GM12891 (cell line): ENCODE data around the gene MAP10.
A peak's percentile ranks its signal among the peaks of the same experiment; 100 is the strongest.
"Not testable (repeated sequence)": the region's sequence is repeated elsewhere in the genome, so short reads cannot be mapped to it uniquely, and the experiment has no call there.

ENCODE experiments used
- DNase-seq: peaks from one replicate; pipeline ENCODE4 v3.0.0; 2011; ENCODE audit warnings: low spot score; ENCODE audit not compliant: insufficient read length
- FAIRE-seq: peaks from 2 replicates; lab custom pipeline; 2011; peaks lifted over from hg19 to GRCh38; lab: Jason Lieb, UNC
- PAX5 ChIP-seq: IDR thresholded peaks from 2 replicates; pipeline ENCODE4 v1.6.1; 2011; ENCODE audit warnings: low read length, moderate library complexity, mild to moderate bottlenecking; ENCODE audit not compliant: insufficient read depth, severe bottlenecking
- POLR2A ChIP-seq: IDR thresholded peaks from 2 replicates; pipeline ENCODE4 v1.6.1; 2011; ENCODE audit warnings: low read depth, low read length, control low read depth
- POLR2AphosphoS5 ChIP-seq: IDR thresholded peaks from 2 replicates; pipeline ENCODE4 v1.6.1; 2011; ENCODE audit warnings: low read depth, low read length, control low read depth
- POU2F2 ChIP-seq: IDR thresholded peaks from 2 replicates; pipeline ENCODE4 v1.6.1; 2011; ENCODE audit warnings: low read depth, mild to moderate bottlenecking, control low read depth, low read length, moderate library complexity
- SPI1 ChIP-seq: IDR thresholded peaks from 2 replicates; pipeline ENCODE4 v1.6.1; 2011; ENCODE audit warnings: low read depth, low read length, control low read depth
- TAF1 ChIP-seq: IDR thresholded peaks from 2 replicates; pipeline ENCODE4 v1.6.1; 2011; ENCODE audit warnings: low read depth, low read length, control low read depth

MAP10 gene

DNA sequence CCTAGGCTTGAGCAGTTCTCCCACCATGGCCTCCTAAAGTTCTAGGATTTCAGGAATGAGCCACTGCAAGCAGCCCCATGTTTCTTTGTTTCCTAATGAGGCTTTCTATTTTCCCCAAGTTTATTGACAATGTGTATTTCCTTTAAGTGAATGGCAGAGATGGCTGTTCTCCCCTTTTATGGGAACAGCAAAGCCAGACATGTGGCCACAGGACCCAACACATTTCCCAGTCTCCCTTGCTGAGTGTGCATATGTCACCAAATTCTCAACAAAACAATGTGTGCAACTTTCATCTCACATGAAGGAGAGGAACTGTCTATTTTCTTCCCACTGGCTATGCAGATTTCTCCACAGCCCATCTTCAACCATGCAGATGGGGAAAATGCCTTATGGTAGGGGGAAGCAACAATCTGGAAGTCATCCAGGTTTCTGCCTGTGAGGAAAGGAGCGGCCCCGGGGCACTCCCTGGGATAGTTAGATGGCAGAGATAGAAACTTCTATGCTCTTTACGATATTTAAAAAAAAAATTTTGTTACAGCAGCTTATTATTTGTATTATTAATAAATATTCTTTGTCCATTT lies 28.6 kb upstream of the MAP10 start:
- TF ChIP-seq POLR2A = no peak
- no peak for TF ChIP-seq PAX5
- no peak for TF ChIP-seq SPI1
- TF ChIP-seq TAF1 = no peak
- no peak for TF ChIP-seq POU2F2
- TF ChIP-seq POLR2AphosphoS5 = no peak
- DNase-seq (no peak), FAIRE-seq (no peak)

DNA sequence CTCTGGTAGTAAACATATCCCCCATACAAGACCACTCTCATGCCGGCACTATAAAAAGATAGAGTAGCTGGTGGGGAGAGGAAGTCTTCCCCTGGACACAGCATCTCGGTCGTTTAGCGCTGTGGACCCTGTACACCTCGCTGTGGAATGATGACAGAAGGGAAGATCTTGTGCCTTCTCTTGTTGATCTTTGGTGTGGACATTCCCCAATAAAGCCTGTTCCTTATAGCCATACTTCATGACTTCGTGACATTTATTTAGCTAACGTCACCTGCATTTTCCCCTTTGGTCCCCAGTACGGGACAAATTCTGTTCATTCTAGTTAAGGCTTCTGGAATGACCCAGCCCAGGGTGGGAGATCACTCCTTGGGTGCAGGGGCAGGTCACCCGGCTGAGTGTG lies 24.9 kb upstream of the MAP10 start:
- DNase-seq (no peak), FAIRE-seq (no peak)
- TF ChIP-seq TAF1 = no peak
- TF ChIP-seq SPI1 = no peak
- no peak for TF ChIP-seq POLR2A
- TF ChIP-seq PAX5 = no peak
- TF ChIP-seq POU2F2 = no peak
- TF ChIP-seq POLR2AphosphoS5 = no peak

DNA sequence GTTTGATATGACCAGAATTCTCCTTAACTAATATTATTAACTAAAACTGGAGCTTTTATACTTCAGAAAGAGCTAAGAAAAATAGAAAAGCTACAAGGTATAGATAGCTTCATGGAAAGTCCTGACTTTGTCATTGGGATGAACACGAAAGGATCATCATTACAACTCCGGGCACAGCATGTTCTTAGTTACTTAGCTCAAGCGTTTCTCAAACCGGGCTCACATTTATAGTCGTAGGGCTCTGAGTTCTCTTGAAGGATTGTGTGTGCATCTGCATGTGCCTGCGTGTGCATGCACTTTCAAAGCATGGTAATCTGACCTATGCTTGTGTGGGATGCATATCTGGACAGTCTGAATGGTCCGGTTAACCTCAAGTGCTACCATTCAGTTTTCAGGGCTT lies 20.4 kb upstream of the MAP10 start:
- no peak for FAIRE-seq
- TF ChIP-seq POU2F2 (no peak), POLR2A (no peak), POLR2AphosphoS5 (no peak), SPI1 (no peak), TAF1 (no peak), PAX5 (no peak)
- DNase-seq = no peak

DNA sequence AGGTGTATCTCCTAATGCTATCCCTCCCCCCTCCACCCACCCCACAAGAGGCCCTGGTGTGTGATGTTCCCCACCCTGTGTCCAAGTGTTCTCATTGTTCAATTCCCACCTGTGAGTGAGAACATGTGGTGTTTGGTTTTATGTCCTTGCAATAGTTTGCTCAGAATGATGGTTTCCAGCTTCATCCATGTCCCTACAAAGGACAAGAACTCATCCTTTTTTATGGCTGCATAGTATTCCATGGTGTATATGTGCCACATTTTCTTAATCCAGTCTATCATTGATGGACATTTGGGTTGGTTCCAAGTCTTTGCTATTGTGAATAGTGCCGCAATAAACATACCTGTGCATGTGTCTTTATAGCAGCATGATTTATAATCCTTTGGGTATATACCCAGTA lies 19.6 kb upstream of the MAP10 start:
- FAIRE-seq, DNase-seq: not testable (repeated sequence)

DNA sequence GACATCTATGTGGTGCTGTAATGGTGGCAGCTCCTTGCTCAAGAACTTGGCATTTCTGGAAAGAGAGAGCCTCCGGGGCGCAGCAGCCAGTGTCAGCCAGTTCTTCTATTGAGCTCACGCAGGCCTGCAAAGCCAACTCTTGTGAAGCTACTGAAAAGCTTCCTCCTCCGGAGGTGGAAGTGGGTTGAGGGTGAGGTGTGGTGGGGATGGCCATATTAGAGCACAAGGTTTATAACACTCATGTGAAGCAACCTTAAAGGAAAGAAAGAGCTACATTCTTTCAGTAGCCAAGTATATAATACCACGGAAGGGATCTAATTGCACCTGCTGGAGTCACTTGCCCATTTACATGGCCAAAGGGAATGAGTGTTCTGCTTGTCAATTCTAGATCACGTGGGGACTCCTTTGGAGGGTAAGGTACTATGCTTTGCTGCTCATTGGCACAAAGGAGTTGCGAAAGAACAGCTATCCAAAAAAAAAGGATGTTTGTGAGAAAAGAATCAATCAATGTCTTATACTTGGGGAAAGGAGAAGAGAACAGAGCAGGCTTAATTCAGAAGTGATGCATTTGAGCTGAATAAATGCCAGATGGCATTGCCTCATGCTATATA lies 18.3 kb upstream of the MAP10 start:
- FAIRE-seq (no peak), DNase-seq (no peak)
- TF ChIP-seq SPI1 (no peak), POU2F2 (no peak), PAX5 (no peak), POLR2A (no peak), POLR2AphosphoS5 (no peak), TAF1 (no peak)

DNA sequence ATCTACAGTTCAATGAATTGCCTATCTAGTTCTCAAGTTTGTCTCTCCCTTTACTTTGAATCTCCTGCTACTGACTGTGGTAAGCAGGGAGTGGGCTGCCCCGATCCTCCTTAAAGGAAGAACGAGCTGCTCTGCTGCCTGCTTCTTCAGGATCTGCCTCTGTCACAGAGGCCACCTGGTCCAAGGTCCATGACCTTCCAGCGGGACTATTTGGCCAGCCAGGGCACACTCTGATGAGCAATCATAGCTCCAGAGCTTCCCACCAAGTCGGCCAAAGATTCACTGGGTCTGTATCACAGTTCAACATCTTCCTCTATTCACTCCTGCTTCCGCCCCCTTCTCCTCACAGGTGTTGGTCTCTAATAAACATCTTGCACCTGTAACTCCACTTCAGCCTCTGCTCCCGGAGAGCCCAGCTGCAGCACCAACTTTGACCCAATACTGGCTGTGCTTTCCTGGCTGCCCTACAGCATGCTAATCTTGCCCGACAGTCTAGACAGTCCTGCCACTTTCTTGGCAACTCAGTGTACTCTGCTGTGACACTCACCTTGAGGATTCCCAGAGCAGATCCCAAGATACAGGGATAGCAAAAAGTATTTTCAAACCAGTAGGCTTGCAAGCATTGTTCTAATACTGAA lies 16.9 kb upstream of the MAP10 start:
- FAIRE-seq (no peak), DNase-seq (no peak)
- TF ChIP-seq POLR2AphosphoS5 = no peak
- no peak for TF ChIP-seq POU2F2
- no peak for TF ChIP-seq PAX5
- TF ChIP-seq TAF1 = no peak
- TF ChIP-seq SPI1 = no peak
- no peak for TF ChIP-seq POLR2A

DNA sequence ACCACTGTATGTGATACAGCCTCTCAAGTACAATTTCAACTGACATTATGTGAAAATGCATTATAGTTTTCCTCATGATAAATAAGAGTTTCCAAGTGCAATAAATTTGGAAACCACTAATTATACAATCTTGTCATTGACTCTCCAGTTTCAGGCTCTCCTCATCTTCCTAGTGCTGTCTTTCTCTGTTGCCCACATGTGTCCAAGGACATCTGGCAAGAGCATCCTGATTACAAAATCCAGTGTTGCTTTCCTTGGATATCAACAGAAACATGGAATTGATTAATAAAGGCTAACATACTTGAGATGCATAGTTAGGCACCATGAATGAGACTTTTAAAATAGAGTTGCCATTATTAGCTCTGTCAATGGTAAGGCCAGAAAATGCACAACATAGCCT lies 15.6 kb upstream of the MAP10 start:
- FAIRE-seq = no peak
- TF ChIP-seq POLR2AphosphoS5 (no peak), SPI1 (no peak), TAF1 (no peak), POLR2A (no peak), POU2F2 (no peak), PAX5 (no peak)

DNA sequence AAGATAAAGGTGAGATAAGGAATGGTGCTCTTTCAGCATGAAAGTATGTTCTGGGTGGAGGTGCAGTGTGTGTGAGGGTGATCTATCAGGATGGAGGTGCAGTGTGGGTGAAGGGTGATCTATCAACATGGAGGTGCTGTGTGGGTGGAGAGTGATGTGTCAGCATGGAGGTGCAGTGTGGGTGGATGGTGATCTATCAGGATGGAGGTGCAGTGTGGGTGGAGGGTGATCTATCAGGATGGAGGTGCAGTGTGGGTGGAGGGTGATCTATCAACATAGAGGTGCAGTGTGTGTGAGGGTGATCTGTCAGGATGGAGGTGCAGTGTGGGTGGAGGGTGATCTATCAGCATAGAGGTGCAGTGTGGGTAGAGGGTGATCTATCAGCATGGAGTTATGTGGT lies 12.3 kb upstream of the MAP10 start:
- DNase-seq = no peak
- no peak for FAIRE-seq
- no peak for TF ChIP-seq POLR2A
- no peak for TF ChIP-seq POLR2AphosphoS5
- TF ChIP-seq SPI1 = no peak
- TF ChIP-seq PAX5 = no peak
- TF ChIP-seq TAF1 = no peak
- TF ChIP-seq POU2F2 = no peak

More for the DNA sequence above, 15.6 kb upstream of the MAP10 start:
- no peak for DNase-seq

DNA sequence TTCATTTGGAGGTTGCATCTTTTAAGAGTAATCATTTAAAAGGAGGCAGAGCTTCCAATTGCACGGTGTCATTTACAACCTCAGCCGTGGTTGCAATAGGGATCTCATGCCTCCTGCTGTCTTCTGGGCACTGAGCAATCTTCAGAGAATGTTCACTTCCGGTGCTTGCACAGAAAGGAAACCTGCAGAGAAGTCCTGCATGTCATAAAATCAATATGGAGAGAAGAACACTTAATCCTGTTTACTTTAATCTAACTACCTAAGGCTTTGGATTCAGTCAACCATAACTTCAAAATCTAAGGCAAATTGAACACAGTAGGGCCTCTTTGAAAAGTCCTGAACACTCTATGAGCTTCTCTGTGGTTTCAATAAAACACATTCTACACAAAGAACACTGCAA lies 11.3 kb upstream of the MAP10 start:
- TF ChIP-seq SPI1 (peak; percentile 10; the same call in 1 of the 2 replicates), POLR2A (no peak)
- FAIRE-seq = no peak
- DNase-seq = no peak
